ENCODE results near the gene TNNC1. TPM values are rescaled to one million over a fixed set of nuclear protein-coding genes. Genes with fewer than 3 reads are reported as not detected.
A peak's percentile ranks its signal among the peaks of the same experiment; 100 is the strongest.

TNNC1 gene
- total RNA-seq, 1 donor from 2014 or later, result 0.67 TPM

DNA sequence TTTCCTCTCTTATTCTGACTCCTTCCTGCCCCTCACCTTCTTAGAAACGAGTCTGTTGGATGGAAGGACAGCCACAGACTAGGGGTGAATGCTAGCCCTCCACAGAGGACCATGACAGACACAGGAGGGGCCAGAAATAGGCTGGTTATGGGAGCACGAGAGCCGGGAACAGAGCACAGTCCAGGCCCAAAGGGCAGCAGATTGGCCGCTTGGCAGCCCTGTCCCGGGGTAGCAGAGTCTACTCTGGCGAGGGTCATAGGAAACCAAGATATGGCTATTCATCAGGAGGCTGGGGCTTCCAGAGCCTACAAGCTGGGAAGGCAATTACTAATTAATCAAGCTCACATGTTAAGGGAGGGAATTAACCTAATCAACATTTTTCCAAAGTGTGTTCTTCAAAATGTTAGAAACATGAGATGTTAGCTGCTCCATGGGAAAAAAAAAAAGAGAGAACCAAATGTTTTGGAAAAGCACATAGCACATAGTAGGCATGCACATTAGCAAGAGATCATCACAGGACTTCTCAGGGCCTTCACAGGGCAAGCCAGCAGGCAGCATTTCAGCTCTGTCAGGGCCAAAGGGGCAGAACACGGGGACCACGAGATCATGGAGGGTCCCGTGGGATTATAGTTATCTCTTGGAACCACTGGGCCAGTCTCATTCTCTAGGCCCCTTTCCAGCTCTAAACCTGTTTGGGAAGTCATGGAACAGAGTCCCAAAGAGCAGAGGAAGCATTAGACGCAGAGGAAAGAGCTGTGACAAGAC lies 22.2 kb downstream of the TNNC1 start:
- Mint-ChIP-seq H3K27me3 (ENCODE audit: unreplicated experiment) (peaks cover 9% of the 10 kb centered on the region), H3K4me3 (ENCODE audit: unreplicated experiment) (peak overlapping the region; percentile 27), H3K4me1 (ENCODE audit: unreplicated experiment) (peaks cover 81% of the 10 kb centered on the region), H3K9me3 (ENCODE audit: unreplicated experiment) (no peaks in the 10 kb centered on the region), H3K36me3 (ENCODE audit: low read depth, unreplicated experiment) (peaks cover 31% of the 10 kb centered on the region), H3K27ac (ENCODE audit: unreplicated experiment) (peak overlapping the region; percentile 91)
- TF ChIP-seq CTCF (IDR thresholded peaks at IDR 0.05; ENCODE audit: unreplicated experiment), result no peak
- no peak for DNase-seq (ENCODE audit: low spot score)

- Mint-ChIP-seq H3K9me3 (ENCODE audit: unreplicated experiment) (no peaks in the 10 kb centered on the region), H3K27me3 (ENCODE audit: unreplicated experiment) (peaks cover 12% of the 10 kb centered on the region), H3K27ac (ENCODE audit: unreplicated experiment) (peak overlapping the region; percentile 100), H3K4me3 (ENCODE audit: unreplicated experiment) (no peak overlapping the region), H3K4me1 (ENCODE audit: unreplicated experiment) (peaks cover 73% of the 10 kb centered on the region), H3K36me3 (ENCODE audit: low read depth, unreplicated experiment) (peaks cover 26% of the 10 kb centered on the region)
- TF ChIP-seq CTCF (IDR thresholded peaks at IDR 0.05; ENCODE audit: unreplicated experiment), result no peak
- DNase-seq (ENCODE audit: low spot score), result no peak
Observed at GRCh38 chr3:52430416-52430810, 23.4 kb downstream of the TNNC1 start.

DNA sequence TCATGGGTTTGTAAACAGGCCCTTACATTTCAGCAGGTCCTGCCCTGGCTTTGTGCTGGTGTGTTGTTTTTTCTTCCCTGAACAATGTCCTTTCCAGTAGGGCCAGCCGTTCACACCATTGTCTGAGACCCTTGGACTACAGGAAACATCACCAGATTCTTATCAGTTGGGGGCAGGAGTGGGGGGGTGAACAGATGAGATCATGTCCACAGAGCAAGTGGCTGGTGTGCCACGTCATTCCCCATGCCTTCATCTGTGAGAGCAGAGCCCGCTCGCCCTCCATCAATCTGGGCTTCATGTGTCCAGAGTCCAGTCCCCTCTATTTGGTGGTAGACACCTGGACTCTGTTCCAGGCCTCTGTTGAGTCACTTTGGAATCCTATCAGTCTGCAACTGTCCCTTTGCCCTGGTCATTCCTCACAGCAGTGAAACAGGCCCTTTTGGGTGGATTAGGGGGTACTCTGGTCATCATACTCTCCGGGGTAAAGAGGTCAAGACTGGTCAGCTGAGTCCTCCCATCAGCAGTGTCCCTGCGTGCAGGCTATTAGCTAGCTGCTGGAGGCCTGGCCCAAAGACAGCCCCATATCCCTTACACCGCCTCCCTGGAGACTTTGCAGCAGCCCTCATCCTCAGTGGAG lies 23.9 kb downstream of the TNNC1 start:
- peak; percentile 74 for DNase-seq (ENCODE audit: low spot score)
- peaks cover 12% of the 10 kb centered on the region for H3K27me3 Mint-ChIP-seq (ENCODE audit: unreplicated experiment)
- H3K9me3 Mint-ChIP-seq (ENCODE audit: unreplicated experiment), result no peaks in the 10 kb centered on the region
- H3K36me3 Mint-ChIP-seq (ENCODE audit: low read depth, unreplicated experiment), result peaks cover 26% of the 10 kb centered on the region
- TF ChIP-seq CTCF (IDR thresholded peaks at IDR 0.05; ENCODE audit: unreplicated experiment), result no peak
- peak overlapping the region; percentile 56 for H3K4me3 Mint-ChIP-seq (ENCODE audit: unreplicated experiment)
- H3K4me1 Mint-ChIP-seq (ENCODE audit: unreplicated experiment), result peaks cover 75% of the 10 kb centered on the region
- H3K27ac Mint-ChIP-seq (ENCODE audit: unreplicated experiment), result peak overlapping the region; percentile 100

DNA sequence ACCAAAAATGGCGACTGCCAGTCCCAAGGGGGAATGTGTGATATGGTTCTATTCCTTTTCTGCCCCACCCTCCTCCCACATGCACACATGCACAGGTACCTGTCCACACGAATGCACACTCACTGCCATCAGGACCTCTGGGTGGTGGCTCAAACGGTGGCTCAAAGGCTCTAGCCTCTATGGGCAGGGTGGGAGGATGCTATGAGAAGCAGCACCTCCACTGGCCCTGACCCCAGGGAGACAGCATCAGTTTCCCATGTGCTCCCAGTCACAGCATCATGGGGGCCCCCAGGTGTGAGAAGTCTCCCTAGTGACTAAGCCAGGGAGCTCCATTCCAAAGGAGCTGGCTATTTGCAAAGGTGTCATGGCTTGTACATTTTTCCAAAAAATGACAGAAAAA lies 24.8 kb downstream of the TNNC1 start:
- Mint-ChIP-seq H3K27ac (ENCODE audit: unreplicated experiment) (peak overlapping the region; percentile 100), H3K4me3 (ENCODE audit: unreplicated experiment) (no peak overlapping the region), H3K36me3 (ENCODE audit: low read depth, unreplicated experiment) (peaks cover 19% of the 10 kb centered on the region), H3K27me3 (ENCODE audit: unreplicated experiment) (peaks cover 12% of the 10 kb centered on the region), H3K4me1 (ENCODE audit: unreplicated experiment) (peaks cover 72% of the 10 kb centered on the region), H3K9me3 (ENCODE audit: unreplicated experiment) (no peaks in the 10 kb centered on the region)
- DNase-seq (ENCODE audit: low spot score), result no peak
- TF ChIP-seq CTCF (IDR thresholded peaks at IDR 0.05; ENCODE audit: unreplicated experiment), result no peak
